Hepatocyte (in vitro differentiated cells): ENCODE data around the gene MAN1C1. TPM values are rescaled to one million over a fixed set of nuclear protein-coding genes. Genes with fewer than 3 reads are reported as not detected.

Experiments
- DNase-seq: peaks from one replicate; pipeline ENCODE4 v3.0.0-alpha.2; 2016; ENCODE audit warnings: low spot score
- H2AFZ ChIP-seq: fragments of 200-600 bp; sonication (generic); 2 replicates; pipeline ENCODE4 v1.6.0; 2016; ENCODE audit warnings: antibody characterized with exemption, mild to moderate bottlenecking
- H3K27ac ChIP-seq: fragments of 200-600 bp; sonication (generic); 2 replicates; pipeline ENCODE4 v1.5.1; 2016; ENCODE audit warnings: mild to moderate bottlenecking
- H3K27me3 ChIP-seq: fragments of 200-600 bp; sonication (generic); 2 replicates; pipeline ENCODE4 v1.6.1; 2016
- H3K36me3 ChIP-seq: fragments of 200-600 bp; sonication (generic); replicated peaks from 2 replicates; pipeline ENCODE4 v1.5.1; 2016; ENCODE audit warnings: low read depth; ENCODE audit not compliant: insufficient read depth
- H3K4me1 ChIP-seq: fragments of 200-600 bp; sonication (generic); 2 replicates; pipeline ENCODE4 v1.5.1; 2016; ENCODE audit warnings: mild to moderate bottlenecking, moderate library complexity; ENCODE audit not compliant: insufficient read depth
- H3K4me2 ChIP-seq: fragments of 200-600 bp; sonication (generic); 2 replicates; pipeline ENCODE4 v1.6.0; 2016
- H3K4me3 ChIP-seq: fragments of 200-600 bp; sonication (generic); 2 replicates; pipeline ENCODE4 v1.5.1; 2016; ENCODE audit warnings: mild to moderate bottlenecking
- H3K79me2 ChIP-seq: fragments of 200-600 bp; sonication (generic); 2 replicates; pipeline ENCODE4 v1.6.0; 2017; ENCODE audit warnings: mild to moderate bottlenecking
- H3K9me2 ChIP-seq: fragments of 200-600 bp; sonication (generic); replicated peaks from 2 replicates; pipeline ENCODE4 v1.6.0; 2017; ENCODE audit warnings: mild to moderate bottlenecking; ENCODE audit not compliant: insufficient read depth
- H3K9me3 ChIP-seq: fragments of 200-600 bp; sonication (generic); 2 replicates; pipeline ENCODE4 v1.5.1; 2016; ENCODE audit warnings: low read depth, mild to moderate bottlenecking
- H4K20me1 ChIP-seq: fragments of 200-600 bp; sonication (generic); 2 replicates; pipeline ENCODE4 v1.6.0; 2016; ENCODE audit warnings: mild to moderate bottlenecking; ENCODE audit not compliant: insufficient read depth, poor library complexity, severe bottlenecking
- EZH2 ChIP-seq: fragments of 200-600 bp; sonication (generic); IDR thresholded peaks from 2 replicates; pipeline ENCODE4 v1.6.1; 2016; ENCODE audit warnings: antibody characterized with exemption, mild to moderate bottlenecking, borderline replicate concordance
- EZH2phosphoT487 ChIP-seq: fragments of 200-600 bp; sonication (generic); IDR thresholded peaks from one replicate; pipeline ENCODE4 v1.6.1; 2018; ENCODE audit warnings: antibody characterized with exemption, mild to moderate bottlenecking, low read depth, moderate library complexity; ENCODE audit not compliant: unreplicated experiment, severe bottlenecking
- WGBS: methylation state at CpG from one replicate; pipeline ENCODE4 v1.1.6; 2016; ENCODE audit warnings: low lambda C conversion rate; ENCODE audit errors: missing lambda C conversion rate; 5-methylcytosine and 5-hydroxymethylcytosine counted together
- polyA plus RNA-seq: library from polyadenylated mRNA; unstranded; fragments of >200 nt; fragmentation: Nextera tagmentation; extraction: Ambion mirVana; gene quantifications from 2 replicates; pipeline ENCODE4 v1.2.1, GENCODE V29; 2016
- total RNA-seq: library from RNA; depleted of rRNA; stranded (reverse); fragments of >200 nt; gene quantifications from 2 replicates; pipeline ENCODE4 v1.2.3, GENCODE V29; 2014
- TF ChIP-seq, protein P1 (sequence below): fragments of 200-600 bp; sonication (generic); IDR thresholded peaks from 2 replicates; pipeline ENCODE4 v1.5.1; 2016; ENCODE audit warnings: antibody characterized with exemption, mild to moderate bottlenecking; ENCODE audit not compliant: poor library complexity

The MAN1C1 gene
- total and polyA plus RNA-seq, 2 experiments from 2014 or later = 20.6 to 29.3 TPM

GRCh38 chr1:25573591-25573930, 43.0 kb upstream of the MAN1C1 start:
- H3K4me2 ChIP-seq = peak overlapping the region; percentile 61
- no peaks in the 10 kb centered on the region for H3K36me3 ChIP-seq
- no peak for TF ChIP-seq EZH2phosphoT487
- no peak for TF ChIP-seq EZH2
- TF ChIP-seq, protein P1, sequence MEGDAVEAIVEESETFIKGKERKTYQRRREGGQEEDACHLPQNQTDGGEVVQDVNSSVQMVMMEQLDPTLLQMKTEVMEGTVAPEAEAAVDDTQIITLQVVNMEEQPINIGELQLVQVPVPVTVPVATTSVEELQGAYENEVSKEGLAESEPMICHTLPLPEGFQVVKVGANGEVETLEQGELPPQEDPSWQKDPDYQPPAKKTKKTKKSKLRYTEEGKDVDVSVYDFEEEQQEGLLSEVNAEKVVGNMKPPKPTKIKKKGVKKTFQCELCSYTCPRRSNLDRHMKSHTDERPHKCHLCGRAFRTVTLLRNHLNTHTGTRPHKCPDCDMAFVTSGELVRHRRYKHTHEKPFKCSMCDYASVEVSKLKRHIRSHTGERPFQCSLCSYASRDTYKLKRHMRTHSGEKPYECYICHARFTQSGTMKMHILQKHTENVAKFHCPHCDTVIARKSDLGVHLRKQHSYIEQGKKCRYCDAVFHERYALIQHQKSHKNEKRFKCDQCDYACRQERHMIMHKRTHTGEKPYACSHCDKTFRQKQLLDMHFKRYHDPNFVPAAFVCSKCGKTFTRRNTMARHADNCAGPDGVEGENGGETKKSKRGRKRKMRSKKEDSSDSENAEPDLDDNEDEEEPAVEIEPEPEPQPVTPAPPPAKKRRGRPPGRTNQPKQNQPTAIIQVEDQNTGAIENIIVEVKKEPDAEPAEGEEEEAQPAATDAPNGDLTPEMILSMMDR = no peak
- H3K79me2 ChIP-seq = no peaks in the 10 kb centered on the region
- no peaks in the 10 kb centered on the region for H3K9me3 ChIP-seq
- DNase-seq = peak; percentile 68
- H3K27me3 ChIP-seq = no peaks in the 10 kb centered on the region
- peak overlapping the region; percentile 69 for H3K27ac ChIP-seq
- H4K20me1 ChIP-seq = no peaks in the 10 kb centered on the region
- H3K9me2 ChIP-seq = no peaks in the 10 kb centered on the region
- H2AFZ ChIP-seq = no peak overlapping the region
- WGBS = 65% methylated on average over 8 of the region's 9 CpGs
- H3K4me3 ChIP-seq = no peak overlapping the region
- H3K4me1 ChIP-seq = peaks cover 30% of the 10 kb centered on the region

DNA sequence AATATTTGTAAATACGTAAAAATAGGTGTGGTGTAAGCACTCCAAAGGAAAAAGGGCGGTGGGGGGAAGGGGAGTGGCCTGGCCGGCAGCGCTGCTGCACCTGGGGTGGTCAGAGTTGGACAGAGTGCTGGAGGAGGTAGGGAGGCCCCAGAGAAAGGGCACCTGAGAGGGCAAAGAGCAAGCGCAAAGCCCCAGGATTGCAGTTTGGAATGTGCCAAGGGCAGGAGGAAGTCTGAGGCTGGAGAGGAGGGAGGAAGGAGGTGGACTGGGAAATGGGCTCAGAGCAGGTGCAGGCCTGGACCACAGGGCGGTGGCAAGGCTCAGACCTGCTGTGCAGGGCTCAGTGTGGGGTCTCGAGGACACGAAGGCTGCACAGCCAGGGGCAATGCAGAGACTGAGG, 42.6 kb upstream of the MAN1C1 start:
- H3K4me3 ChIP-seq = no peak overlapping the region
- peak overlapping the region; percentile 61 for H3K4me2 ChIP-seq
- no peaks in the 10 kb centered on the region for H3K79me2 ChIP-seq
- DNase-seq = no peak
- no peaks in the 10 kb centered on the region for H4K20me1 ChIP-seq
- no peaks in the 10 kb centered on the region for H3K9me3 ChIP-seq
- H3K27ac ChIP-seq = peak overlapping the region; percentile 69
- H3K36me3 ChIP-seq = no peaks in the 10 kb centered on the region
- TF ChIP-seq EZH2phosphoT487 (no peak), EZH2 (no peak)
- TF ChIP-seq, protein P1 = no peak
- WGBS = 69% methylated on average over 8 of the region's 8 CpGs
- H3K27me3 ChIP-seq = no peaks in the 10 kb centered on the region
- H3K9me2 ChIP-seq = no peaks in the 10 kb centered on the region
- H3K4me1 ChIP-seq = peaks cover 26% of the 10 kb centered on the region
- H2AFZ ChIP-seq = no peak overlapping the region

- Histone ChIP-seq H3K36me3 (no peaks in the 10 kb centered on the region), H3K4me1 (peaks cover 16% of the 10 kb centered on the region), H4K20me1 (no peaks in the 10 kb centered on the region), H3K9me2 (no peaks in the 10 kb centered on the region), H3K27ac (no peak overlapping the region), H2AFZ (no peak overlapping the region), H3K4me2 (no peak overlapping the region), H3K9me3 (no peaks in the 10 kb centered on the region), H3K79me2 (no peaks in the 10 kb centered on the region), H3K27me3 (no peaks in the 10 kb centered on the region), H3K4me3 (no peak overlapping the region)
- DNase-seq = no peak
- 90% methylated on average over 2 of the region's 2 CpGs for WGBS
- TF ChIP-seq EZH2phosphoT487 = no peak
- no peak for TF ChIP-seq EZH2
- TF ChIP-seq, protein P1 = no peak
Observed at GRCh38 chr1:25575191-25575590, 41.4 kb upstream of the MAN1C1 start.

DNA sequence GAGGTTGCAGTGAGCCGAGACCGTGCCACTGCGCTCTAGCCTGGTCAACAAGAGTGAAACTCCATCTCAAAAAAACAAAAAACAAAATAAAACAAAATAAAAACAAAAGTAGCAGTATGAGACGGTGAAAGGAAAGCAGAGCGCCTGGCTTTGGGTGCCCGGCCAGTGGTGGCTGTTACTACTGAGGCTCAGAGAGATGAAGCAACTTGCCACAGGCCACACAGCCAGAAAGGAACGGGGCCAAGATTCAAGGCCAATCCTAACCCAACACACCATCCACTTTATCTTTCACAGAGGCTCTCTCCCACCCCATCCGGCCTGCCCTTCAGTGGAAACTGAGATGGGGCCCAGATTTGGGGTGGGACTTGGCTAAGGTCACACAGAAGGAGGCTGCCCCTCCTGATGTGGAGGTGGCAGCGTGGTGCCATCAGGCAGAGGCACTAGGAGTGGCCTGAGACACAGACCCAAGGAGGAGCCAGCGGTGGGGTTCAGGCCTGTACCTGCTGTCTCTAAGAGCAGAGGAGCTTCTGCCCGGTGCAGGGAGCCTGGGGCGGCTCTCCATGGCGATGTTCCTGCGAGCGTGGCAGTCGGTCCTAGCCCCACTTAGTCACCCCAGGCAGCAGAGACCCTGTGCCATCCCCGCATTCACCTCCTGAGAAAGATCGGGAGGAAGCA, 40.0 kb upstream of the MAN1C1 start:
- no peak overlapping the region for H2AFZ ChIP-seq
- no peak overlapping the region for H3K4me2 ChIP-seq
- H3K27ac ChIP-seq = no peak overlapping the region
- WGBS = 91% methylated on average over 18 of the region's 18 CpGs
- H4K20me1 ChIP-seq = no peaks in the 10 kb centered on the region
- H3K4me1 ChIP-seq = peaks cover 16% of the 10 kb centered on the region
- no peaks in the 10 kb centered on the region for H3K79me2 ChIP-seq
- no peak for DNase-seq
- H3K27me3 ChIP-seq = no peaks in the 10 kb centered on the region
- H3K9me3 ChIP-seq = no peaks in the 10 kb centered on the region
- no peaks in the 10 kb centered on the region for H3K36me3 ChIP-seq
- no peaks in the 10 kb centered on the region for H3K9me2 ChIP-seq
- no peak overlapping the region for H3K4me3 ChIP-seq
- no peak for TF ChIP-seq EZH2
- TF ChIP-seq, protein P1 = no peak
- TF ChIP-seq EZH2phosphoT487 = no peak
